Suprapubic skin (tissue), 4 donors: ENCODE measurements around the gene SWAP70. TPM values are rescaled to one million over a fixed set of nuclear protein-coding genes. Genes with fewer than 3 reads are reported as not detected.

Experiments used
- total RNA-seq, 4 donors: library from RNA; depleted of rRNA; stranded (reverse); fragments of >200 nt; gene quantifications; one replicate each; pipeline ENCODE4 v1.1.0, GENCODE V29; 2016

SWAP70 gene
- total RNA-seq, 4 donors from 2014 or later, result 27.6 to 64.9 (median 35.8) TPM

Other genes with a start within 250 kb of the SWAP70 start
- 10 to 100 TPM; 16.1 to 25.9 (median 18.4) TPM for gene ZNF143, start 203.1 kb upstream of the SWAP70 start, total RNA-seq
- gene WEE1, start 90.4 kb upstream of the SWAP70 start, total RNA-seq, result 100 to 1,000 TPM in 3 of 4 donors, 10 to 100 TPM in 1; 82.0 to 296 (median 183) TPM